Uterus (tissue), 2 donors: ENCODE data around the gene TTLL6.

Experiments
- CTCF ChIP-seq, 4 experiments: fragments of 200-600 bp in 2 of 4; fragments of 450-650 bp in 2 of 4; sonication (generic) in 2 of 4; IDR thresholded peaks; one replicate each; pipeline ENCODE4 v1.5.1; 2016 to 2019; ENCODE audit warnings: antibody characterized with exemption in 4 of 4, mild to moderate bottlenecking in 2 of 4, moderate library complexity in 1 of 4
- POLR2A ChIP-seq, 2 donors: fragments of 450-650 bp; IDR thresholded peaks; one replicate each; pipeline ENCODE4 v1.6.1; 2016; ENCODE audit warnings: antibody characterized with exemption in 2 of 2, mild to moderate bottlenecking in 1 of 2, moderate library complexity in 1 of 2

- TF ChIP-seq CTCF (IDR thresholded peaks at IDR 0.05) = no peak
- no peak for TF ChIP-seq POLR2A (IDR thresholded peaks at IDR 0.05)
These were observed 101.3 kb downstream of the TTLL6 start for GRCh38 chr17:48715496-48716399.
